GM23338 (cell line): ENCODE measurements around the gene ATP1A3. TPM values are rescaled to one million over a fixed set of nuclear protein-coding genes. Genes with fewer than 3 reads are reported as not detected.

ENCODE experiments used
- ATAC-seq: fragments of 200-7000 bp; cut with Tn5 transposase; 3 replicates; pipeline ENCODE4 v1.9.1; 2020
- DNase-seq: peaks from one replicate; pipeline ENCODE4 v3.0.0-alpha.2; 2015; ENCODE audit warnings: low spot score
- H2AFZ ChIP-seq: fragments of 200-600 bp; sonication (generic); 2 replicates; pipeline ENCODE4 v1.8.0; 2016; ENCODE audit warnings: antibody characterized with exemption, mild to moderate bottlenecking, moderate library complexity
- H3F3A ChIP-seq: fragments of 200-600 bp; sonication (generic); replicated peaks from 2 replicates; pipeline ENCODE4 v1.8.0; 2017; ENCODE audit warnings: antibody characterized with exemption, mixed run types, low read depth
- H3K27ac ChIP-seq: fragments of 200-600 bp; sonication (generic); 2 replicates; pipeline ENCODE4 v1.6.1; 2016; ENCODE audit warnings: low read depth
- H3K27me3 ChIP-seq: fragments of 200-600 bp; sonication (generic); 2 replicates; pipeline ENCODE4 v1.8.0; 2016; ENCODE audit warnings: mild to moderate bottlenecking, mixed run types, moderate library complexity; ENCODE audit not compliant: insufficient read depth
- H3K36me3 ChIP-seq: fragments of 200-600 bp; sonication (generic); 2 replicates; pipeline ENCODE4 v1.8.0; 2016; ENCODE audit warnings: mild to moderate bottlenecking; ENCODE audit not compliant: insufficient read depth
- H3K4me1 ChIP-seq: fragments of 200-600 bp; sonication (generic); 2 replicates; pipeline ENCODE4 v1.8.0; 2016; ENCODE audit warnings: mild to moderate bottlenecking, moderate library complexity; ENCODE audit not compliant: insufficient read depth
- H3K4me2 ChIP-seq: fragments of 200-600 bp; sonication (generic); 2 replicates; pipeline ENCODE4 v1.7.1; 2017; ENCODE audit warnings: mixed run types
- H3K4me3 ChIP-seq: fragments of 200-600 bp; sonication (generic); 2 replicates; pipeline ENCODE4 v1.6.1; 2016; ENCODE audit warnings: mixed run types
- H3K79me2 ChIP-seq: fragments of 200-600 bp; sonication (generic); replicated peaks from 2 replicates; pipeline ENCODE4 v1.8.0; 2017; ENCODE audit warnings: mild to moderate bottlenecking; ENCODE audit not compliant: insufficient read depth
- H3K9me2 ChIP-seq: fragments of 200-600 bp; sonication (generic); 2 replicates; pipeline ENCODE4 v1.8.0; 2017; ENCODE audit not compliant: insufficient read depth
- H4K20me1 ChIP-seq: fragments of 200-600 bp; sonication (generic); replicated peaks from 2 replicates; pipeline ENCODE4 v1.8.0; 2017; ENCODE audit warnings: mild to moderate bottlenecking; ENCODE audit not compliant: insufficient read depth
- H3K27ac Mint-ChIP-seq: 2 replicates; pipeline ENCODE4 v1.8.0; 2020; ENCODE audit warnings: inconsistent platforms, mild to moderate bottlenecking, moderate library complexity, mixed read lengths
- H3K27me3 Mint-ChIP-seq: 3 replicates; pipeline ENCODE4 v1.8.0; 2022; ENCODE audit warnings: low read depth, mild to moderate bottlenecking, moderate library complexity, mixed read lengths, inconsistent platforms; ENCODE audit not compliant: insufficient read depth, poor library complexity
- H3K36me3 Mint-ChIP-seq: 3 replicates; pipeline ENCODE4 v1.8.0; 2021; ENCODE audit warnings: low read depth, mild to moderate bottlenecking, inconsistent platforms, moderate library complexity, mixed read lengths
- H3K4me1 Mint-ChIP-seq: 3 replicates; pipeline ENCODE4 v1.8.0; 2020; ENCODE audit warnings: mild to moderate bottlenecking, inconsistent platforms, mixed read lengths
- H3K4me3 Mint-ChIP-seq: 3 replicates; pipeline ENCODE4 v1.8.0; 2021; ENCODE audit warnings: moderate library complexity, mild to moderate bottlenecking, inconsistent platforms, mixed read lengths
- H3K9me3 Mint-ChIP-seq: 3 replicates; pipeline ENCODE4 v1.8.0; 2020; ENCODE audit warnings: moderate library complexity, mild to moderate bottlenecking, inconsistent platforms, mixed read lengths
- CTCF ChIP-seq, 2 experiments: fragments of 200-600 bp in 1 of 2; sonication (generic) in 1 of 2; conservative IDR thresholded peaks; 2 replicates each; pipeline versions ENCODE4 v1.5.1 to v1.6.1; 2016 to 2017; ENCODE audit warnings: antibody characterized with exemption in 2 of 2, low read depth in 2 of 2, mild to moderate bottlenecking in 2 of 2, moderate library complexity in 1 of 2
- ETS1 ChIP-seq: IDR thresholded peaks from 2 replicates; pipeline ENCODE4 v1.6.1; 2016; ENCODE audit warnings: antibody characterized with exemption
- EZH2 ChIP-seq: fragments of 200-600 bp; sonication (generic); IDR thresholded peaks from one replicate; pipeline ENCODE4 v1.8.0; 2017; ENCODE audit warnings: antibody characterized with exemption, mild to moderate bottlenecking, low read depth; ENCODE audit not compliant: unreplicated experiment
- EZH2phosphoT487 ChIP-seq: fragments of 200-600 bp; sonication (generic); IDR thresholded peaks from one replicate; pipeline ENCODE4 v1.8.1; 2018; ENCODE audit warnings: antibody characterized with exemption; ENCODE audit not compliant: unreplicated experiment
- NANOG ChIP-seq: IDR thresholded peaks from 2 replicates; pipeline ENCODE4 v1.6.1; 2016; ENCODE audit warnings: antibody characterized with exemption, borderline replicate concordance
- POLR2AphosphoS5 ChIP-seq: IDR thresholded peaks from 2 replicates; pipeline ENCODE4 v1.6.1; 2016; ENCODE audit warnings: antibody characterized with exemption, low read depth
- REST ChIP-seq: IDR thresholded peaks from one replicate; pipeline ENCODE4 v1.6.1; 2018; ENCODE audit warnings: antibody characterized with exemption; ENCODE audit not compliant: unreplicated experiment
- STAT1 ChIP-seq: IDR thresholded peaks from one replicate; pipeline ENCODE4 v1.6.1; 2016; ENCODE audit warnings: antibody characterized with exemption; ENCODE audit not compliant: unreplicated experiment
- ZNF114 ChIP-seq: fragments of 250-450 bp; sonication (Bioruptor Pico); IDR thresholded peaks from 2 replicates; pipeline ENCODE4 v1.5.0; 2020; ENCODE audit warnings: mild to moderate bottlenecking, moderate library complexity
- polyA plus RNA-seq: library from polyadenylated mRNA; unstranded; fragments of >200 nt; fragmentation: Nextera tagmentation; extraction: Ambion mirVana; gene quantifications from 2 replicates; pipeline ENCODE4 v1.2.1, GENCODE V29; 2016
- total RNA-seq: library from RNA; depleted of rRNA; stranded (reverse); fragments of >200 nt; shearing (Covaris generic); gene quantifications from 2 replicates; pipeline ENCODE4 v1.2.3, GENCODE V29; 2014

The ATP1A3 gene
- total and polyA plus RNA-seq, 2 experiments from 2014 or later: 11.5 to 37.3 TPM

- H3K4me3 Mint-ChIP-seq: peak overlapping the region; percentile 28; the same call in 2 of the 3 replicates
- H3K27me3 ChIP-seq: peaks cover 56% of the 10 kb centered on the region
- TF ChIP-seq EZH2 (no peak), POLR2AphosphoS5 (no peak), ETS1 (no peak), STAT1 (no peak), NANOG (no peak), ZNF114 (CRISPR knock-in tag) (no peak), CTCF (conservative IDR thresholded peaks at IDR 0.05; ENCODE audit: low read depth in 2 of 2) (no peak)
- H3K36me3 Mint-ChIP-seq: no peaks in the 10 kb centered on the region; the same call in 2 of the 3 replicates
- no peak overlapping the region for H3K27ac ChIP-seq
- H3K27me3 Mint-ChIP-seq: peaks cover 59% of the 10 kb centered on the region
- no peaks in the 10 kb centered on the region for H3K79me2 ChIP-seq
- peaks cover 27% of the 10 kb centered on the region; the same call in 1 of the 2 replicates for H3F3A ChIP-seq
- no peak overlapping the region for H3K4me3 ChIP-seq
- peaks cover 10% of the 10 kb centered on the region; the same call in 1 of the 2 replicates for H4K20me1 ChIP-seq
- H3K4me1 Mint-ChIP-seq: peaks cover 34% of the 10 kb centered on the region
- H3K4me2 ChIP-seq: no peak overlapping the region; the same call in 1 of the 2 replicates
- H3K9me2 ChIP-seq: no peaks in the 10 kb centered on the region
- H3K36me3 ChIP-seq: no peaks in the 10 kb centered on the region; the same call in 1 of the 2 replicates
- H3K4me1 ChIP-seq: peaks cover 22% of the 10 kb centered on the region
- H3K9me3 Mint-ChIP-seq: no peaks in the 10 kb centered on the region
- H2AFZ ChIP-seq: no peak overlapping the region
- no peak for DNase-seq
- H3K27ac Mint-ChIP-seq: no peak overlapping the region
- no peak for ATAC-seq
Observed at GRCh38 chr19:41994994-41995958, 1.2 kb upstream of the ATP1A3 start.

GRCh38 chr19:41994521-41994971 lies 516 bp upstream of the ATP1A3 start:
- no peaks in the 10 kb centered on the region for H3K9me2 ChIP-seq
- no peaks in the 10 kb centered on the region for H3K79me2 ChIP-seq
- no peaks in the 10 kb centered on the region for H3K9me3 Mint-ChIP-seq
- H3K4me3 Mint-ChIP-seq: peak overlapping the region; percentile 28; the same call in 2 of the 3 replicates
- H4K20me1 ChIP-seq: peaks cover 12% of the 10 kb centered on the region
- no peaks in the 10 kb centered on the region; the same call in 1 of the 2 replicates for H3K36me3 ChIP-seq
- no peak overlapping the region for H3K27ac Mint-ChIP-seq
- H3K4me1 Mint-ChIP-seq: peaks cover 27% of the 10 kb centered on the region
- peaks cover 20% of the 10 kb centered on the region; the same call in 1 of the 2 replicates for H3F3A ChIP-seq
- H2AFZ ChIP-seq: no peak overlapping the region
- peak overlapping the region; percentile 83 for H3K4me3 ChIP-seq
- ATAC-seq (no peak), DNase-seq (no peak)
- peaks cover 19% of the 10 kb centered on the region for H3K4me1 ChIP-seq
- no peaks in the 10 kb centered on the region; the same call in 2 of the 3 replicates for H3K36me3 Mint-ChIP-seq
- peaks cover 49% of the 10 kb centered on the region for H3K27me3 ChIP-seq
- H3K27me3 Mint-ChIP-seq: peaks cover 52% of the 10 kb centered on the region
- H3K4me2 ChIP-seq: peak overlapping the region; percentile 95
- no peak overlapping the region for H3K27ac ChIP-seq
- TF ChIP-seq NANOG (no peak), EZH2 (no peak), STAT1 (no peak), REST (no peak), ZNF114 (CRISPR knock-in tag) (no peak), EZH2phosphoT487 (no peak)
